ENCODE results near the gene ABI3BP.

Gene ABI3BP

GRCh38 chr3:100888881-100889280, 104.3 kb downstream of the ABI3BP start:
- DNase-seq (ENCODE audit: low read depth in 2 of 2) = no peak

GRCh38 chr3:100882571-100882984, 110.6 kb downstream of the ABI3BP start:
- no peak for DNase-seq (ENCODE audit: low read depth in 2 of 2)

GRCh38 chr3:100880845-100881244, 112.4 kb downstream of the ABI3BP start:
- no peak for DNase-seq (ENCODE audit: low read depth in 2 of 2)

GRCh38 chr3:100880072-100880471, 113.1 kb downstream of the ABI3BP start:
- DNase-seq (ENCODE audit: low read depth in 2 of 2) = no peak

GRCh38 chr3:100879195-100879810, 113.9 kb downstream of the ABI3BP start:
- no peak for DNase-seq (ENCODE audit: low read depth in 2 of 2)

GRCh38 chr3:100877286-100877685, 115.9 kb downstream of the ABI3BP start:
- no peak for DNase-seq (ENCODE audit: low read depth in 2 of 2)

- no peak for DNase-seq (ENCODE audit: low read depth in 2 of 2)
Measured at GRCh38 chr3:100875239-100875638, 118.0 kb downstream of the ABI3BP start.

- DNase-seq (ENCODE audit: low read depth in 2 of 2) = no peak
Measured at GRCh38 chr3:100873611-100874010, 119.6 kb downstream of the ABI3BP start.

- no peak for DNase-seq (ENCODE audit: low read depth in 2 of 2)
Measured at GRCh38 chr3:100871306-100871705, 121.9 kb downstream of the ABI3BP start.

GRCh38 chr3:100869787-100870186, 123.4 kb downstream of the ABI3BP start:
- no peak for DNase-seq (ENCODE audit: low read depth in 2 of 2)

- DNase-seq (ENCODE audit: low read depth in 2 of 2) = no peak
Measured at GRCh38 chr3:100868894-100869293, 124.3 kb downstream of the ABI3BP start.

GRCh38 chr3:100868096-100868495, 125.1 kb downstream of the ABI3BP start:
- no peak for DNase-seq (ENCODE audit: low read depth in 2 of 2)

- DNase-seq (ENCODE audit: low read depth in 2 of 2) = no peak
Measured at GRCh38 chr3:100865442-100865841, 127.8 kb downstream of the ABI3BP start.

- no peak for DNase-seq (ENCODE audit: low read depth in 2 of 2)
Measured at GRCh38 chr3:100864471-100865250, 128.6 kb downstream of the ABI3BP start.

GRCh38 chr3:100857863-100858262, 135.4 kb downstream of the ABI3BP start:
- no peak for DNase-seq (ENCODE audit: low read depth in 2 of 2)

GRCh38 chr3:100856821-100857220, 136.4 kb downstream of the ABI3BP start:
- DNase-seq (ENCODE audit: low read depth in 2 of 2) = no peak

- DNase-seq (ENCODE audit: low read depth in 2 of 2) = no peak
Measured at GRCh38 chr3:100852840-100853239, 140.4 kb downstream of the ABI3BP start.

- no peak for DNase-seq (ENCODE audit: low read depth in 2 of 2)
Measured at GRCh38 chr3:100850701-100851100, 142.5 kb downstream of the ABI3BP start.

- DNase-seq (ENCODE audit: low read depth in 2 of 2) = no peak
Measured at GRCh38 chr3:100850156-100850555, 143.1 kb downstream of the ABI3BP start.

- DNase-seq (ENCODE audit: low read depth in 2 of 2) = no peak
Measured at GRCh38 chr3:100844063-100844936, 148.9 kb downstream of the ABI3BP start.

GRCh38 chr3:100838157-100838556, 155.1 kb downstream of the ABI3BP start:
- no peak for DNase-seq (ENCODE audit: low read depth in 2 of 2)

- DNase-seq (ENCODE audit: low read depth in 2 of 2) = no peak
Measured at GRCh38 chr3:100836661-100837060, 156.6 kb downstream of the ABI3BP start.

Data from stimulated activated CD4-positive, alpha-beta T cell treated with anti-CD3 and anti-CD28 coated beads, Interleukin-1b, Interleukin-23, amount 100 ng/mL, for 1 hour (primary cell).